Measurements from ENCODE around the gene TCP11L2. TPM values are rescaled to one million over a fixed set of nuclear protein-coding genes. Genes with fewer than 3 reads are reported as not detected.

TCP11L2 gene
- total RNA-seq, 1 experiment from 2014 or later: 6.1 TPM

DNA sequence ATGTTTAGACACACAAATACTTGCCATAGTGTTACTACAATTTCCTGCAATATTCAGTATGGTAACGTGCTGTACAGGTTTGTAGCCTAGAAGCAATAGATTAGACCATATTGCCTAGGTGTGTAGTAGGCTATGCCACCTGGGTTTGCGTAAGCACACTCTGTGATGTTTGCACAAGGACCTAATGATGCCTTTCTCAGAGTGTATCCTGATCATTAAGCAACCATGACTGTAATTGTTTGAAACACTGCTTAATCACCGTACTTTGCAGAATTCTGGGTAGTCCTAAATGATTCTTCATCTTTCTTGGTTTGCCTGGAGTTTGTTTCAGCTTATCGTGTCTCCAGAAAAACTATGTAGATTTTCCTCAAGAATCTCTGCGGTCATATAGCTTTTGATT is 11.2 kb upstream of the TCP11L2 start:
- H3K23me2 ChIP-seq (ENCODE audit: insufficient read length, low read depth, low read length, poor library complexity, severe bottlenecking): no peaks in the 10 kb centered on the region

More for the DNA sequence above, 11.2 kb upstream of the TCP11L2 start:
- Mint-ChIP-seq H3K27ac (no peak overlapping the region), H3K27me3 (ENCODE audit: low read depth) (no peaks in the 10 kb centered on the region; the same call in 1 of the 2 replicates), H3K4me3 (no peak overlapping the region), H3K4me1 (no peaks in the 10 kb centered on the region), H3K36me3 (ENCODE audit: insufficient read depth in 1 of 3, low read depth in 3 of 3) (no peaks in the 10 kb centered on the region), H3K9me3 (no peaks in the 10 kb centered on the region; a peak in 1 of 5 replicates)
- Histone ChIP-seq H3K27ac (ENCODE audit: insufficient read length, low read depth, low read length) (no peak overlapping the region), H3K27me3 (ENCODE audit: insufficient read depth, low read length) (no peaks in the 10 kb centered on the region), H2AK5ac (ENCODE audit: insufficient read length, low read length) (no peak overlapping the region), H2AFZ (ENCODE audit: low read length) (no peak overlapping the region), H4K91ac (ENCODE audit: insufficient read length, low read depth, low read length) (no peak overlapping the region), H4K20me1 (ENCODE audit: control insufficient read depth, insufficient read depth, insufficient read length) (no peaks in the 10 kb centered on the region), H3K14ac (ENCODE audit: insufficient read depth, low read length) (no peak overlapping the region), H2BK15ac (ENCODE audit: low read depth, low read length) (no peak overlapping the region), H3T11ph (ENCODE audit: low read length) (no peak overlapping the region), H2BK120ac (ENCODE audit: low read depth, low read length, poor library complexity, severe bottlenecking) (no peak overlapping the region), H3K79me1 (ENCODE audit: insufficient read depth, low read depth, low read length, poor library complexity, severe bottlenecking) (no peaks in the 10 kb centered on the region), H4K8ac (replicated peaks; ENCODE audit: insufficient read length, low read depth, low read length) (no peak overlapping the region), H3K79me2 (ENCODE audit: insufficient read depth, low read length) (no peaks in the 10 kb centered on the region), H2BK12ac (ENCODE audit: insufficient read length, low read depth, low read length) (no peak overlapping the region), H3K4me2 (ENCODE audit: insufficient read depth, insufficient read length, low read length) (no peak overlapping the region), H2BK20ac (ENCODE audit: low read depth, low read length, poor library complexity, severe bottlenecking) (no peak overlapping the region), H3K18ac (ENCODE audit: insufficient read length, low read depth, low read length) (no peak overlapping the region), H3K9ac (ENCODE audit: extremely low read depth, insufficient read length, low read length) (no peak overlapping the region), H3K23ac (ENCODE audit: insufficient read length, low read depth, low read length) (no peak overlapping the region), H4K5ac (ENCODE audit: insufficient read length, low read depth, low read length) (no peak overlapping the region), H2BK5ac (ENCODE audit: insufficient read length, low read length) (no peak overlapping the region), H3K4me1 (ENCODE audit: insufficient read depth, low read length) (no peaks in the 10 kb centered on the region), H3K56ac (ENCODE audit: insufficient read length, low read depth, low read length) (no peak overlapping the region), H3K4ac (ENCODE audit: low read depth, low read length) (no peak overlapping the region), H3K9me3 (ENCODE audit: control insufficient read depth, low read depth, low read length) (no peaks in the 10 kb centered on the region)
- no peak for DNase-seq
- TF ChIP-seq, protein P1, sequence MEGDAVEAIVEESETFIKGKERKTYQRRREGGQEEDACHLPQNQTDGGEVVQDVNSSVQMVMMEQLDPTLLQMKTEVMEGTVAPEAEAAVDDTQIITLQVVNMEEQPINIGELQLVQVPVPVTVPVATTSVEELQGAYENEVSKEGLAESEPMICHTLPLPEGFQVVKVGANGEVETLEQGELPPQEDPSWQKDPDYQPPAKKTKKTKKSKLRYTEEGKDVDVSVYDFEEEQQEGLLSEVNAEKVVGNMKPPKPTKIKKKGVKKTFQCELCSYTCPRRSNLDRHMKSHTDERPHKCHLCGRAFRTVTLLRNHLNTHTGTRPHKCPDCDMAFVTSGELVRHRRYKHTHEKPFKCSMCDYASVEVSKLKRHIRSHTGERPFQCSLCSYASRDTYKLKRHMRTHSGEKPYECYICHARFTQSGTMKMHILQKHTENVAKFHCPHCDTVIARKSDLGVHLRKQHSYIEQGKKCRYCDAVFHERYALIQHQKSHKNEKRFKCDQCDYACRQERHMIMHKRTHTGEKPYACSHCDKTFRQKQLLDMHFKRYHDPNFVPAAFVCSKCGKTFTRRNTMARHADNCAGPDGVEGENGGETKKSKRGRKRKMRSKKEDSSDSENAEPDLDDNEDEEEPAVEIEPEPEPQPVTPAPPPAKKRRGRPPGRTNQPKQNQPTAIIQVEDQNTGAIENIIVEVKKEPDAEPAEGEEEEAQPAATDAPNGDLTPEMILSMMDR (conservative IDR thresholded peaks at IDR 0.05): no peak
- whole genome bisulfite sequencing (ENCODE audit: extremely low coverage, insufficient read length, low lambda C conversion rate): no CpG with 5 or more reads among the region's 5 CpGs
